GM12872 (cell line): ENCODE measurements around the gene AMMECR1.

Experiments used
- TF ChIP-seq, protein P1 (sequence below): IDR thresholded peaks from 3 replicates; pipeline ENCODE4 v1.5.1; 2011; ENCODE audit warnings: low read depth, mild to moderate bottlenecking, low read length, moderate library complexity; ENCODE audit not compliant: insufficient read depth

Gene AMMECR1

DNA sequence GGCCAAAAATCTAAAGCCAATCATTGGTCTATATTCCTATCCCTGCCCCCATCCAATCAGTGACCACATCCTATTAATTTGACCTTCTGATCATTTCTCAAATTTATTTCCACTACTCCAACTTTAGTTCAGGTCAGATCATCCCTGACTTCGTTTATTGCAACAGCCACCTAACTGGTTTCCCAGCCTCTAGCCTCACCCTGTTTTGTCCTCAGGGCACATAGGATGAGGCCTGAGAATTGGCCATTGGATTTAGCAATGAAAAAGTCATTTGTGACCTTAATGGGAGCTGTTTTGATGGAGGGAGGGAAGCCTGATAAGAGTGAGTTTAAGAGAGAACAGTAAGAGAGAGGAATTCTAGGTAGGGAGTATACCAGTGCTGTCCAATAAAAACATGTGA is 155.0 kb downstream of the AMMECR1 start:
- TF ChIP-seq, protein P1, sequence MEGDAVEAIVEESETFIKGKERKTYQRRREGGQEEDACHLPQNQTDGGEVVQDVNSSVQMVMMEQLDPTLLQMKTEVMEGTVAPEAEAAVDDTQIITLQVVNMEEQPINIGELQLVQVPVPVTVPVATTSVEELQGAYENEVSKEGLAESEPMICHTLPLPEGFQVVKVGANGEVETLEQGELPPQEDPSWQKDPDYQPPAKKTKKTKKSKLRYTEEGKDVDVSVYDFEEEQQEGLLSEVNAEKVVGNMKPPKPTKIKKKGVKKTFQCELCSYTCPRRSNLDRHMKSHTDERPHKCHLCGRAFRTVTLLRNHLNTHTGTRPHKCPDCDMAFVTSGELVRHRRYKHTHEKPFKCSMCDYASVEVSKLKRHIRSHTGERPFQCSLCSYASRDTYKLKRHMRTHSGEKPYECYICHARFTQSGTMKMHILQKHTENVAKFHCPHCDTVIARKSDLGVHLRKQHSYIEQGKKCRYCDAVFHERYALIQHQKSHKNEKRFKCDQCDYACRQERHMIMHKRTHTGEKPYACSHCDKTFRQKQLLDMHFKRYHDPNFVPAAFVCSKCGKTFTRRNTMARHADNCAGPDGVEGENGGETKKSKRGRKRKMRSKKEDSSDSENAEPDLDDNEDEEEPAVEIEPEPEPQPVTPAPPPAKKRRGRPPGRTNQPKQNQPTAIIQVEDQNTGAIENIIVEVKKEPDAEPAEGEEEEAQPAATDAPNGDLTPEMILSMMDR, result no peak

DNA sequence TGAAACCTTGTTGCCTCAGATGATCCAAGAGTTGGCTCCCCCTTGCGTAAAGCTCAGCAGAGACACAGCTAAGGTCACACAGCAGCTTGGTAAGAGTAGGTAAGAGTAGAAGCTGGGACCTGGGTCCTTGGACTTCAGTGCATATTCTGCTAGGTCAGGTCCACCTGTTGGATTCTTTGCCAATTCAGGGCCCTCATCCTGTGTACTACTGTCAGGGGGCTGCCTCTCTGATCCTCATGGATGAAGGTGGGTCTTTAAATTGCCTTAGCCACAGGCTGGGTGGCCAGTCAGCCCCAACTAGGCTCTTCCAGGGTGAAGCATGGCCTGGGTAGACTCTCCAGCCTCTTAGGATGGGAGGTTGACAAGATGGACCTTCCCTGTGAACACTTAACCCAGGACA is 155.8 kb downstream of the AMMECR1 start:
- TF ChIP-seq, protein P1, result no peak

DNA sequence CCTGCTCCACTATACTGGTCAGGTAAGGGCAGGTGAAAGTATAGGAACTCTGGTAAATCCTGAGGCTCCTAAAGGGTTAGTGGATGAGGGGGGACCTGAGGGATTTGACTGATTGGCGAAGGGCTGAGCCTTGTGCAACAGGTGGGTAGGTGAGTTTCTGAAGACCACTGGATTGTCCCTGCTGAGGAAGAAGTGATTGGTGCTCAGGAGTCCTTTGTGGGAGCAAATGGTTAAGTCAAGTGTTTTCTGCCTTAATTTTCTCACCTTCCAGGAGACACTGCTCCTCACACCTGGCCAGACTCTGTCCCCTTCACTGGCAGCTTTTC is 156.6 kb downstream of the AMMECR1 start:
- TF ChIP-seq, protein P1, result no peak

DNA sequence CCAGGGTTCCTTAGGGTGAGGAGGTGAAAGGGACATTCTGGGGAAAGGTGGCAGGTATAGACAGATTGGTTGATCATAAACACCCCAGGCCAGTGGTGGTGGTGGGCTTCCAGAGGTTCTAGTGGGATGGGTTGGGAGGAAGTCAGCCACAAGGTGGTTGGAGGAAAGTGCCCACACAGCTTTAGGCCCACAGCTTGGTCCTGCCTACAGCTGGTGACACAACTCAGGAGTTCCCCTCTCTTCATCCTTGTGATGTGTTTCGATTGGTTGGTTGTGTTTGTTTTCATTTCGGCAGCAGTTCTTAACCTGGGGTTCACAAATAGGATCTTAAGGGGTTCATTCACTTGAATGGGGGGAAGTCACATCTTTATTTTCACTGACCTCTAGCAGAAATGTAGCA is 158.0 kb downstream of the AMMECR1 start:
- TF ChIP-seq, protein P1, result no peak

DNA sequence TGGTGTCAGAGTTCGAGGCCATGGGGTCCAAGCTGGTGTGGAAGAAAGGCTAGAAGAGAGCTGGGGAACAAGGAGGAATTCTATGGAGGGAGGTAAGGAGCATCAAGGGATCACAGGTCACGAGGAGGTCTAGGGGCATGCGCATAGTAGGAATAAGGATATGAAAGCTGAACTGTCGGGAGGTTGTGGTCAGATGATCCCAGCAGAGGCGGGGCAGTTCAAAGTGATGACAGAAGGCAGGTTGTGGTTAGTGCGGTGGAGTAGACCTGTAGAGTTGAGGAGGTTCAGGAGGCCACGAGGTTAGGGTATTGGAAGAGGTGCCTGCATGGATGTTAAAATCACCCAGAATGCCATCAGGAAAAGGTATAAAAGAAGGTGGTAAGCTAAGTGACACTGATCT is 158.7 kb downstream of the AMMECR1 start:
- TF ChIP-seq, protein P1, result no peak

DNA sequence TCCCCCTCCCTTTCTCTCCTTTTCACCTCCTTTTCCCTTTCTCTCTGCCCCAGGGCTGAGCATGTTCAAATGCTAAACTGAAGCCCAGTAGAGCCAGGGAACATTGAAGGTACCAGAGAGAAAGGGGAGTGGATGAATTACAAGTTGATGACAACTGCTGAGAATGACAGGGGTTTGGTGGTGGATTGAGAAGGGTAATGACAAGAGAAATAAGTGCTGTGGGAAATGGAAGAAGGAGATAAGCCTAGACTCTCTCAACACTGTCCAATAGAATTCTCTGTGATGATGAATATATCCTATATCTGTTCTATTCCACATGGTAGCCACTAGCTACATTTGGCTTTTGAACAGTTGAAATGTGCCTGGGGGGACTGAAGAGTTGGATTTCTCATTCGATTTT is 160.4 kb downstream of the AMMECR1 start:
- TF ChIP-seq, protein P1, result no peak

DNA sequence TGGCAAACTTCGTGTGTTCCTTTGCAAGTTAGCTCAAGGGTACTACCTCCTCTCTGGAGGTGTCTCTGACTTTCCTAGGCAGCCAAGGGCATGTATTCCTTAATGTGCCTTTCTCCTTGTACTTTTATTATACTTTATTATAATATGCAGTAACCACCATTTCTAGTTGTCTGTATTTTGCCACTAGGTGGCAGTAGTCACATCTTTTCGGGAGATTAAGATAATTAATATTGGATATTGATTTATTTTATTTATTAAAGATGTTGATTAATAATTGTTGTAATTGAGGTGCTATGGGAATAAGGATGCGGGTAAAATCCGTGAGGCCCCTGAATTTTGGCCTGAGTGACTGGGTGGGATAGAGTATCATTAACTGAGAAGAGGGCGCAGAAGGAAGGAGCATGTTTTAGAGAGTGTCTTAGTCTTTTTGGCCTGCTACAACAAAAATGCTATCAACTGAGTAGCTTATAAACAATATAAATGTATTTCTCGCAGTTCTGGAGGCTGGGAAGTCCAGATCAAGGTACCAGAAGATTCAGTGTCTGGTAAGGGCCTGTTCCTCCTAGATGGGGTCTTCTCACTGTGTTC is 161.6 kb downstream of the AMMECR1 start:
- TF ChIP-seq, protein P1, result no peak
